ENCODE results near the gene DCTN3. TPM values are rescaled to one million over a fixed set of nuclear protein-coding genes. Genes with fewer than 3 reads are reported as not detected.

DCTN3 gene
- total RNA-seq, 1 donor from 2014 or later = 92.7 TPM

GRCh38 chr9:34570376-34570775 is 49.9 kb downstream of the DCTN3 start:
- H3K4me3 ChIP-seq (ENCODE audit: low read depth, low read length) = no peak overlapping the region
- no peak for DNase-seq (ENCODE audit: low read depth)
- no peak for TF ChIP-seq CTCF (IDR thresholded peaks at IDR 0.05; ENCODE audit: insufficient read depth, low read length, poor library complexity, severe bottlenecking)
- H3K27me3 ChIP-seq (ENCODE audit: control insufficient read depth, insufficient read depth, low read length) = peaks cover 74% of the 10 kb centered on the region
- no peaks in the 10 kb centered on the region for H3K36me3 ChIP-seq (ENCODE audit: control insufficient read depth, insufficient read depth, low read length)

GRCh38 chr9:34568774-34569173 is 51.5 kb downstream of the DCTN3 start:
- H3K27me3 ChIP-seq (ENCODE audit: control insufficient read depth, insufficient read depth, low read length) = peaks cover 65% of the 10 kb centered on the region
- H3K36me3 ChIP-seq (ENCODE audit: control insufficient read depth, insufficient read depth, low read length) = no peaks in the 10 kb centered on the region
- no peak for DNase-seq (ENCODE audit: low read depth)
- TF ChIP-seq CTCF (IDR thresholded peaks at IDR 0.05; ENCODE audit: insufficient read depth, low read length, poor library complexity, severe bottlenecking) = no peak
- no peak overlapping the region for H3K4me3 ChIP-seq (ENCODE audit: low read depth, low read length)

GRCh38 chr9:34568133-34568532 is 52.2 kb downstream of the DCTN3 start:
- H3K27me3 ChIP-seq (ENCODE audit: control insufficient read depth, insufficient read depth, low read length) = peaks cover 62% of the 10 kb centered on the region
- no peak overlapping the region for H3K4me3 ChIP-seq (ENCODE audit: low read depth, low read length)

GRCh38 chr9:34566972-34567371 is 53.3 kb downstream of the DCTN3 start:
- TF ChIP-seq CTCF (IDR thresholded peaks at IDR 0.05; ENCODE audit: insufficient read depth, low read length, poor library complexity, severe bottlenecking) = no peak
- no peak for DNase-seq (ENCODE audit: low read depth)
- no peaks in the 10 kb centered on the region for H3K36me3 ChIP-seq (ENCODE audit: control insufficient read depth, insufficient read depth, low read length)
- H3K4me3 ChIP-seq (ENCODE audit: low read depth, low read length) = no peak overlapping the region
- peaks cover 62% of the 10 kb centered on the region for H3K27me3 ChIP-seq (ENCODE audit: control insufficient read depth, insufficient read depth, low read length)

More at GRCh38 chr9:34568133-34568532, 52.2 kb downstream of the DCTN3 start:
- no peak for TF ChIP-seq CTCF (IDR thresholded peaks at IDR 0.05; ENCODE audit: insufficient read depth, low read length, poor library complexity, severe bottlenecking)
- H3K36me3 ChIP-seq (ENCODE audit: control insufficient read depth, insufficient read depth, low read length) = no peaks in the 10 kb centered on the region
- DNase-seq (ENCODE audit: low read depth) = no peak

- peaks cover 62% of the 10 kb centered on the region for H3K27me3 ChIP-seq (ENCODE audit: control insufficient read depth, insufficient read depth, low read length)
- H3K36me3 ChIP-seq (ENCODE audit: control insufficient read depth, insufficient read depth, low read length) = no peaks in the 10 kb centered on the region
- DNase-seq (ENCODE audit: low read depth) = no peak
- H3K4me3 ChIP-seq (ENCODE audit: low read depth, low read length) = no peak overlapping the region
- no peak for TF ChIP-seq CTCF (IDR thresholded peaks at IDR 0.05; ENCODE audit: insufficient read depth, low read length, poor library complexity, severe bottlenecking)
Measured at GRCh38 chr9:34566322-34566721, 54.0 kb downstream of the DCTN3 start.

- no peak for DNase-seq (ENCODE audit: low read depth)
- H3K27me3 ChIP-seq (ENCODE audit: control insufficient read depth, insufficient read depth, low read length) = peaks cover 59% of the 10 kb centered on the region
- H3K4me3 ChIP-seq (ENCODE audit: low read depth, low read length) = no peak overlapping the region
- H3K36me3 ChIP-seq (ENCODE audit: control insufficient read depth, insufficient read depth, low read length) = no peaks in the 10 kb centered on the region
- TF ChIP-seq CTCF (IDR thresholded peaks at IDR 0.05; ENCODE audit: insufficient read depth, low read length, poor library complexity, severe bottlenecking) = no peak
Measured at GRCh38 chr9:34565856-34566255, 54.4 kb downstream of the DCTN3 start.

Data from kidney epithelial cell (primary cell).